Effector memory CD8-positive, alpha-beta T cell (primary cell): ENCODE results near the gene CUBN.

Source experiments
- ATAC-seq: fragments of 150-1000 bp; cut with Tn5 transposase; replicated peaks from 2 replicates; pipeline ENCODE4 v1.10.0; 2021; ENCODE audit warnings: mild to moderate bottlenecking, moderate library complexity
- DNase-seq, 3 experiments: peaks; one replicate each; pipeline ENCODE4 v3.0.0; 2021
- H3K27ac Mint-ChIP-seq, 2 donors: one replicate each; pipeline ENCODE4 v1.8.0; 2022; ENCODE audit warnings: mild to moderate bottlenecking in 2 of 2, mixed read lengths in 2 of 2, moderate library complexity in 2 of 2
- H3K27me3 Mint-ChIP-seq, 2 donors: one replicate each; pipeline ENCODE4 v1.8.0; 2022; ENCODE audit warnings: mixed read lengths in 2 of 2
- H3K36me3 Mint-ChIP-seq: one replicate; pipeline ENCODE4 v1.8.0; 2022; ENCODE audit warnings: mild to moderate bottlenecking, moderate library complexity, mixed read lengths; ENCODE audit not compliant: insufficient read depth
- H3K4me1 Mint-ChIP-seq, 2 donors: one replicate each; pipeline ENCODE4 v1.8.0; 2022; ENCODE audit warnings: low read depth in 2 of 2, mixed read lengths in 2 of 2
- H3K4me3 Mint-ChIP-seq, 2 donors: one replicate each; pipeline ENCODE4 v1.8.0; 2022; ENCODE audit warnings: mild to moderate bottlenecking in 2 of 2, mixed read lengths in 2 of 2, moderate library complexity in 2 of 2
- H3K9me3 Mint-ChIP-seq, 2 donors: one replicate each; pipeline ENCODE4 v1.8.0; 2022; ENCODE audit warnings: mixed read lengths in 2 of 2

The CUBN gene

DNA sequence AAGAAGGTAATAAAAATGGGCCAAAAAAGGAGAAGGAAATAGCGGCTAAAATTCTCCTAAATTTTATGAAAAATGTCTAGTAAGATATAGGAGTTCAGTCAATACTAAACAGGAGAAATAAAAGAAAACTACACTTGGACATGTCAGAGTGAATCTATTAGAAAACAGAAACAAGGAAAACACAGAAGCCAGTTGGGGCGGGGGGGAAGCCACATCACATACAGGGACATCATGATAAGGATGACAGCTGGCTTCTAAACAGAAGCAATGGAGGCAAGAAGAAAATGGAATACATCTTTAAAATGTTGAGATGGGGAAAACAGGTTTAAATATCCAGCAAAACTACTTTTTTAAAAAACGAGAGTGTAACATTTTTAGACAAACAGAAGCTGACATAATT, 77.8 kb downstream of the CUBN start:
- peaks cover 0 to 18% of the 10 kb centered on the region in 2 donors for H3K4me1 Mint-ChIP-seq
- H3K27me3 Mint-ChIP-seq, result no peaks in the 10 kb centered on the region
- peaks cover 0 to 8% of the 10 kb centered on the region in 2 donors for H3K9me3 Mint-ChIP-seq
- H3K36me3 Mint-ChIP-seq, result peaks cover 5% of the 10 kb centered on the region
- no peak for DNase-seq
- H3K4me3 Mint-ChIP-seq, result no peak overlapping the region
- no peak for ATAC-seq
- peak overlapping the region in 1 of 2 donors; percentile 66 for H3K27ac Mint-ChIP-seq

- Mint-ChIP-seq H3K4me3 (no peak overlapping the region), H3K36me3 (peaks cover 3% of the 10 kb centered on the region), H3K27me3 (no peaks in the 10 kb centered on the region), H3K9me3 (peaks cover 0 to 8% of the 10 kb centered on the region in 2 donors), H3K4me1 (peaks cover 0 to 18% of the 10 kb centered on the region in 2 donors), H3K27ac (peak overlapping the region in 1 of 2 donors; percentile 11)
- ATAC-seq (no peak), DNase-seq (no peak)
These were observed 80.4 kb downstream of the CUBN start for GRCh38 chr10:17049195-17049594.

GRCh38 chr10:17047908-17048307, 81.7 kb downstream of the CUBN start:
- H3K4me1 Mint-ChIP-seq, result peaks cover 0 to 12% of the 10 kb centered on the region in 2 donors
- H3K27ac Mint-ChIP-seq, result no peak overlapping the region
- H3K36me3 Mint-ChIP-seq, result peaks cover 3% of the 10 kb centered on the region
- no peaks in the 10 kb centered on the region for H3K27me3 Mint-ChIP-seq
- ATAC-seq (no peak), DNase-seq (no peak)
- no peak overlapping the region for H3K4me3 Mint-ChIP-seq
- H3K9me3 Mint-ChIP-seq, result peaks cover 0 to 8% of the 10 kb centered on the region in 2 donors

DNA sequence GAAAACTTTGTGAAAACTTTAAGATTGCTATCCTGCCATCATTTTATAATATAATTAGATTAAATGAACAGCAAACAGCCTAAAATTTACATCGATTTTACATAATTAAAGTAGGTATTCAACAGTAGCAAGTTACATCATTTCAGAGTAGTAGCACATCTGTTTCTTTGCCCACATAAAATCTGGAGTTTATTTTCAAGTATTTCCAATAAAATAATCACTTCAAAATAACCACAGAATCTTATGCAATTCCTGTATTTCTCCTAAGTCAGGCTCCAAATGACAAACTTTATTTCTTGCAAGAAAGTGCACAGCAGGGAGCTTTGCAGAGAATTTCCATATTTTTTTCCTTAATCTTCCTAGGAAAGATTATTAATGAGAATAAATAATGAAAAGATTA, 82.6 kb downstream of the CUBN start:
- ATAC-seq (no peak), DNase-seq (no peak)
- H3K27me3 Mint-ChIP-seq, result no peaks in the 10 kb centered on the region
- H3K36me3 Mint-ChIP-seq, result peaks cover under 1% of the 10 kb centered on the region
- H3K27ac Mint-ChIP-seq, result no peak overlapping the region
- peaks cover 0 to 12% of the 10 kb centered on the region in 2 donors for H3K4me1 Mint-ChIP-seq
- H3K4me3 Mint-ChIP-seq, result no peak overlapping the region
- peaks cover 0 to 7% of the 10 kb centered on the region in 2 donors for H3K9me3 Mint-ChIP-seq

GRCh38 chr10:17043586-17043985, 86.0 kb downstream of the CUBN start:
- no peaks in the 10 kb centered on the region for H3K36me3 Mint-ChIP-seq
- DNase-seq, result no peak
- no peak overlapping the region for H3K27ac Mint-ChIP-seq
- no peak for ATAC-seq
- no peak overlapping the region for H3K4me3 Mint-ChIP-seq
- no peaks in the 10 kb centered on the region for H3K9me3 Mint-ChIP-seq
- H3K27me3 Mint-ChIP-seq, result no peaks in the 10 kb centered on the region
- H3K4me1 Mint-ChIP-seq, result no peaks in the 10 kb centered on the region

DNA sequence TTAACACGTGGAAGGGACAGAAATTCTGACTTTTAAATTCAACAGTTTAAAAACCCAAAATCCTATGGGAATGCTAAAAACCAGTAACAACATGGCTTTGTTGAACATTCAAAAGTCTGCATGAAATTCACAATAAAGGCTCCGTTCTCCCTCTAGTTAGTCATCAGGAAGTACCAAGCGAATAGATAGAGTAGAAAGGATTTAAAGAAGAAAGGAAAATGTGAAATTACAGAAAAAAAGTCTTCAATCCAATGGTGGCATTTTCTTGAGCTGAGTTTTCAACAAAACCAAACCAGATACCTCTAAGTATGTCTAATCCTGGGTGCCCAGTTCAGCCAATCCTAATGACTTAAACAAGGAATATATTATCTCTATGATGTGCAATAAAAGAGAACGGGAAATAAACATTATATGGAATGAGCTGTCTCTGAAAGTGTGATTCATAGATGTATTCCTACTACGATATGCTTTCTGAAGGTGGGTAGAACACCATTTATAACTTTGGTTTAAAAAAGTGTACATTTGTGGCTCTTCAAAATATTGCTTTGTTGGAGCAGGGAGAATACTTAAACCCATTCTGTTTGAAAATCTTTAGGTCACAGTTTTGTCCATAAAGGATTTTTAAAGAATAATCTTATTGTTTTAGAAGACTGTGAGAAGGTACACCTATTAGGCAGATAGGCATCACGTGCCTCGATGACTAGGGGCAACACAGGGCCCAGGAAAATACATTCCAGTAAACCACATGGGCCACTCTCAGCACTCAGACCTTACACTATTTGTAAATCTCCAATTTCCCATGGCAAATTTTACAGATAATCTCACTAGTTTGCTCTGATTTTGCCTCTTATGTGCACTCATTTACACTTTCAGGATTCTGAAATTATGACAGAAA, 87.7 kb downstream of the CUBN start:
- DNase-seq, result no peak
- H3K36me3 Mint-ChIP-seq, result no peaks in the 10 kb centered on the region
- H3K4me1 Mint-ChIP-seq, result no peaks in the 10 kb centered on the region
- ATAC-seq, result no peak
- H3K27ac Mint-ChIP-seq, result no peak overlapping the region
- no peaks in the 10 kb centered on the region for H3K27me3 Mint-ChIP-seq
- no peaks in the 10 kb centered on the region for H3K9me3 Mint-ChIP-seq
- no peak overlapping the region for H3K4me3 Mint-ChIP-seq

GRCh38 chr10:17038627-17039026, 91.0 kb downstream of the CUBN start:
- H3K9me3 Mint-ChIP-seq, result no peaks in the 10 kb centered on the region

DNA sequence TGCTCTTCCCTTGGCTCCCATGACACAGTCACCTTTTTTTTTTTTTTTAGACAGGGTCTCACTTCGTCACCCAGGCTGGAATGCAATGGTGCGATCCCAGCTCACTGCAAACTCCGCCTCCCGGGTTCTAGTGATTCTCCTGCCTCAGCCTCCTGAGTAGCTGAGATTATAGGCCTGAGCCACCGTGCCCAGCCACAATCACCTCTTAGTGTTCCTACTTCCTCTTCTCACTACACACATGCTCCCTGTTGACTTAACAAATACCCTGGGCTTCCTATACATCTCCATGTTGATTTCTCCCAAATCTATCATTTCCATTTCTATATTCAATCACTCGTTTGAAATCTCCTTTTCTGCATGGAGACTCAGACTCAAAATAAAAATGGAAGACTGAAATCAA, 91.7 kb downstream of the CUBN start:
- peaks cover 14 to 21% of the 10 kb centered on the region in 2 donors for H3K4me1 Mint-ChIP-seq
- H3K27me3 Mint-ChIP-seq, result no peaks in the 10 kb centered on the region
- no peaks in the 10 kb centered on the region for H3K9me3 Mint-ChIP-seq
- no peak for ATAC-seq
- peaks cover 4% of the 10 kb centered on the region for H3K36me3 Mint-ChIP-seq
- no peak for DNase-seq
- no peak overlapping the region for H3K27ac Mint-ChIP-seq
- H3K4me3 Mint-ChIP-seq, result no peak overlapping the region

More at GRCh38 chr10:17038627-17039026, 91.0 kb downstream of the CUBN start:
- Mint-ChIP-seq H3K27ac (no peak overlapping the region), H3K27me3 (no peaks in the 10 kb centered on the region), H3K36me3 (peaks cover 4% of the 10 kb centered on the region), H3K4me1 (peaks cover 6 to 14% of the 10 kb centered on the region in 2 donors), H3K4me3 (no peak overlapping the region)
- ATAC-seq, result no peak
- no peak for DNase-seq

- H3K4me3 Mint-ChIP-seq, result no peak overlapping the region
- peaks cover 21 to 35% of the 10 kb centered on the region in 2 donors for H3K4me1 Mint-ChIP-seq
- peaks cover 4% of the 10 kb centered on the region for H3K36me3 Mint-ChIP-seq
- H3K27me3 Mint-ChIP-seq, result no peaks in the 10 kb centered on the region
- ATAC-seq (no peak), DNase-seq (no peak)
- H3K9me3 Mint-ChIP-seq, result no peaks in the 10 kb centered on the region
- H3K27ac Mint-ChIP-seq, result peak overlapping the region; percentile 7 to 62
These were observed 94.2 kb downstream of the CUBN start for GRCh38 chr10:17035446-17035845.

DNA sequence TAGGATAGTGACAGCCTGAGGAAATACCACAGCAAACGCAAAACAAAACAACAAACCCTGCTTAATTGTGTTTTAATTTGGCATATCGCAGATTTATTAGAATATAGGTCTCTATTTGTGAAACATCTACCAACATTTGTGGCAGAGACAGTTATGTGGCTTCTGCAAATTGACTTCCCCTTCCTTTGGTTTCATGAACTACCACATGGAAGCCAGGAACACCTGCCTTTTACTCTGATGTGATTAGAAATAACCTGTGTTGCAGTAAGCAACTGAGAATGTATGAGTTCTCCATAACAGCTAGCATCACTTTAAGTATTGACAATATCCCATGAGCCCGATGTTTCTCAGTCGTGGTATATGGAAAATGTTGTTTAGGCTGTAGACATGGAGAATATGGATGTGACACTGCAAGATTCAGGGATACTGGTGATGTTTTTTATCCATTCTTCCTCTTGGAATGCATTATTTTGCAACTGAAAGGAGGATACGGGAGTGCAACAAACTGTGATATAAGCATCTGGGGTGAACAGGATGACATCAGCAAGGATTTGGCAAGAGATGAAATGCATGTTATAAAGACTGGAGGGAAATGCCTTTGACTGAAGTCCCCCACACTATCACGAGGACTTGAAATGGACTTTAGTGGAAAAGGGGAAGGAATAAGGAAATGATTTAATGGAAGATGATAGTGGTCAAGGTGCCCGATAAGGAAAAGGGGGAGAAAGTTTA, 95.9 kb downstream of the CUBN start:
- ATAC-seq, result peak; percentile 20
- peaks cover 9% of the 10 kb centered on the region for H3K36me3 Mint-ChIP-seq
- H3K27ac Mint-ChIP-seq, result peak overlapping the region; percentile 87 to 98
- H3K27me3 Mint-ChIP-seq, result no peaks in the 10 kb centered on the region
- peaks cover 23 to 43% of the 10 kb centered on the region in 2 donors for H3K4me1 Mint-ChIP-seq
- no peak for DNase-seq
- H3K9me3 Mint-ChIP-seq, result no peaks in the 10 kb centered on the region
- H3K4me3 Mint-ChIP-seq, result peak overlapping the region; percentile 26 to 45

- Mint-ChIP-seq H3K36me3 (peaks cover 11% of the 10 kb centered on the region), H3K9me3 (no peaks in the 10 kb centered on the region), H3K27me3 (no peaks in the 10 kb centered on the region), H3K4me1 (peaks cover 29 to 54% of the 10 kb centered on the region in 2 donors), H3K27ac (peak overlapping the region; percentile 2 to 98), H3K4me3 (no peak overlapping the region)
- no peak for DNase-seq
- no peak for ATAC-seq
These were observed 97.7 kb downstream of the CUBN start for GRCh38 chr10:17031637-17032635.

DNA sequence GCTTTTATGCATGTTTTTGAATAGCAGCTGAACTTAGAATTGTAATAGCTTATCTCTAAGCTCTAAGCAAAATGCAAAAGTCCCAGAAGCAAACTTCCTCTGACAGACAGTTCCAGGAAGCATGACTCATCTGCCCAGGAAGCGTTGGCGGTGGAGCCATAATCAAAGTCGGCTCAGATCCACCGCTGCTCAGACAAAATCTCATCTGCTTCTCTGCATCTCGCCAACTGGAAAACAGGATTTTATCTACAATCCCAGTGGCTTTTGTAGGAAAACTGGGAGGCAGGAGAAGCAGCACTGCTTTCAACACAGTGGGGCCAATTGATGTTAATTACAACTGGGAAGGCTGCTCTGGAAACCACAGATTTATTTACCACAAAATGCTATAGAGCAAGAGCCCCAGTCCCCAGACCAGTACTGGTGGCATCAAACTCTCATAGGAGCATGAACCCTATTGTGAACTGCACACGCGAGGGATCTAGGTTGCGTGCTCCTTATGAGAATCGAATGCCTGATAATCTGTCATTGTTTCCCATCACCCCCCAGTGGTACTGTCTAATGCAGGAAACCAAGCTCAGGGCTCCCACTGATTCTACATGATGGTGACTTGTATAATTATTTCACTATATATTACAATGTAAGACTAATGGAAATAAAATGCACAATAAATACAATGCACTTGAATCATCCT, 99.9 kb downstream of the CUBN start:
- Mint-ChIP-seq H3K27me3 (no peaks in the 10 kb centered on the region), H3K4me3 (peak overlapping the region; percentile 62 to 77), H3K4me1 (peaks cover 41 to 62% of the 10 kb centered on the region in 2 donors), H3K9me3 (no peaks in the 10 kb centered on the region), H3K36me3 (peaks cover 26% of the 10 kb centered on the region), H3K27ac (peak overlapping the region; percentile 94 to 98)
- peak; percentile 55 to 65 (median 57) for DNase-seq
- peak; percentile 65 for ATAC-seq
